ENCODE results near the gene NKTR.

Gene NKTR

DNA sequence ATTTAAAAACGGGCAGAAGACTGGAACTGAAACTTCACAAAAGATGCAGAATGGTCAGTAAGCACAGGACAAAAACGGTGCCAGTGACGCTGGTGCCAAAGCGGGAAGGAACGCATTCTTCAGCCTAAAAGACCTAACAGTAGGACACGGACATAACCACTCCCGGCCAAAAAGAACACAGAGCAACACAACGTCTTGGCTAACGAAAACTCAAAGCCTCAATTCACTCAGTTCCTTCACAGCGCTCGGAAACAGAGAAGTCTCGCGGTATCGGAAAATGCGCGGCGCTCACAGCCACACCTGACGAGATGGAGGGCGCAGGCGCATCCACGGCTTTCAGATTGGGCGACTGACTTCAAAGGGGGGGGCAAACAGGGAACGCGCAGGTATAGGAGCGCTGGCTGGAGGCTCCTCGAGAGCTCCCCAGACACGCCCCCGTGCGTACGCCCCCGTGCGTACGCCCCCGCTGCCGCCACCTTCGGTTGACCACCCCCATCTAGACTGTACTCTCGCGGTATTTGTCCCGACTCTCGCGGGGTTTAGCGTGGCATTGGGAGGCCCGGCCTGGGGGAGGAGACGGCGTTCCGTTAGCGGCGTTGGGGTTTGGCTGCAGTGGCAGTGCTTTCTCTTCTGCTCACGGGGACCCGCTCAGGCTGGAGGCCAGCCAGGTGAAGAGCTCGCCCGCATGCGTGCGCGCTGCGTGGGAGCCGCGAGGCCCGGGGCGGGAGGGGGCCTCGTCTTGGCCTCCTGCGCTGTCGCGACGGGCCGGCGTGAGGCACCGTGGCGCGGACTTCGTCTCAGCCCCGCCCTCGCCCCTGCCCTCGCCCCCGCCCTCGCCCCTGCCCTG is at the start of gene NKTR:
Gene NKTR, plus strand, starts transcription at position 576 of the 847 bp plus-strand sequence. CDS start 321 bp downstream, outside the sequence.
- TF ChIP-seq, protein P1, sequence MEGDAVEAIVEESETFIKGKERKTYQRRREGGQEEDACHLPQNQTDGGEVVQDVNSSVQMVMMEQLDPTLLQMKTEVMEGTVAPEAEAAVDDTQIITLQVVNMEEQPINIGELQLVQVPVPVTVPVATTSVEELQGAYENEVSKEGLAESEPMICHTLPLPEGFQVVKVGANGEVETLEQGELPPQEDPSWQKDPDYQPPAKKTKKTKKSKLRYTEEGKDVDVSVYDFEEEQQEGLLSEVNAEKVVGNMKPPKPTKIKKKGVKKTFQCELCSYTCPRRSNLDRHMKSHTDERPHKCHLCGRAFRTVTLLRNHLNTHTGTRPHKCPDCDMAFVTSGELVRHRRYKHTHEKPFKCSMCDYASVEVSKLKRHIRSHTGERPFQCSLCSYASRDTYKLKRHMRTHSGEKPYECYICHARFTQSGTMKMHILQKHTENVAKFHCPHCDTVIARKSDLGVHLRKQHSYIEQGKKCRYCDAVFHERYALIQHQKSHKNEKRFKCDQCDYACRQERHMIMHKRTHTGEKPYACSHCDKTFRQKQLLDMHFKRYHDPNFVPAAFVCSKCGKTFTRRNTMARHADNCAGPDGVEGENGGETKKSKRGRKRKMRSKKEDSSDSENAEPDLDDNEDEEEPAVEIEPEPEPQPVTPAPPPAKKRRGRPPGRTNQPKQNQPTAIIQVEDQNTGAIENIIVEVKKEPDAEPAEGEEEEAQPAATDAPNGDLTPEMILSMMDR (IDR thresholded peaks at IDR 0.05): no peak

DNA sequence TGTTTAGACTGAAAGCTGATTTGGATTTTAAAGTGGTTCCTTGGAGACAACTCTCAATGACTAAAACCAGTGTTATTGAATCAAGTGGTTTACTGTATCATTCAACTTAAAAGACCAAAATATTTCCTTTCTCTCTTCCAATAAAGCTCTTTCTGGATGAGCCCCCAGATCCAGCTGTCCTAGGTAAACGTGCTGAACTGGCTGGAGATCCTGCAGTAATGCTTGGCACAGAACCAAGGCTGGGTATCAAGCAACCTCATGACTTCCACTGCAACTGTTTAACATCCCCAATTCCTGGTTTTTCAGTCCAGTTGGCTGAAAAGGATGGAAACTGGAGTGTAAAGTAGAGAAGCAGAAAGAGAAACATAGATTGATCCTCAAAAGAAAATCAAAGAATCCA is 47.7 kb upstream of the NKTR start:
- TF ChIP-seq, protein P1 (IDR thresholded peaks at IDR 0.05): no peak

DNA sequence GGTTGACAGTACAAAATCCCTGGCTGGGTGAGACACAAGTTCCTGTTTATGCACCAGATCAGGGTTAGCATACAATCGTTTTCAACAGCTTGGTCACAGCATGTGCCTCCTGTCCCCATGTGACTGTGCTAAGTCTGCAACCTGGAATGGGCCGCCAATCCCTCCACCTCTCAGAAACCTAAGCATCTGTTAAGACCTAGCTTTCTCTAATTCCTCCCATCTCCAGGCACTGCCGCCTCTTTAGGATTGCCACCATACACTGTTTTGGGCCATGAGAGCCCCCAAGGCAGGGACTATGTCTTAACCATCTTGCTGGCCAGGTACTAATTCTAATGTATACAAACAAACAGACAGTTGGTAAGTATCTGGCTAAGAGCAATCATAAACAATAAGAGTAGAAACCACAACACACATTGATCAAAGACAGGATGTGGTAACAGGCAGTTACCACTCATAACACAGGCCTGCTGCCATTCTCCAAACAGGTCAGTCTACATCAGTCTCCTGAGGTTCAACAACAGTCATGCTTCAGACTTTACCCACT is 44.3 kb upstream of the NKTR start:
- TF ChIP-seq, protein P1 (IDR thresholded peaks at IDR 0.05): no peak

DNA sequence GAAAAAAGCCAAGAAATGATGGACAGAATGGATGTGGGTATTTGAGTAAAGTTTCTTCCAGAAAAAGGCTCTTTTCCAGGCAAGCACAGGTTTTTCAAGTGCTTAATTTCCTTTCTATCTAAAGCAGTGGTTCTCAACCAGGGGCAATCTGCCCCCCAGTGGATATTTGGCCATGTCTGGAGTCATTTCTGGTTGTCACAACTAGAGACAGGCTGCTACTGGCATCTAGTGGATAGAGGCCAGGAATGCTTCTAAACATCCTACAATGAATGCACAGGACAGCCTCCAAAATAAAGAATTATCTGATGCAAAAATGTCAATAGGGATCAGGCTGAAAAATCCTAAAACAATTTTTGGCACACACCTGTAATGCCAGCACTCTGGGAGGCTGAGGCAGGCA is 42.6 kb upstream of the NKTR start:
- TF ChIP-seq, protein P1 (IDR thresholded peaks at IDR 0.05): peak; percentile 29; the same call in 1 of the 2 replicates

DNA sequence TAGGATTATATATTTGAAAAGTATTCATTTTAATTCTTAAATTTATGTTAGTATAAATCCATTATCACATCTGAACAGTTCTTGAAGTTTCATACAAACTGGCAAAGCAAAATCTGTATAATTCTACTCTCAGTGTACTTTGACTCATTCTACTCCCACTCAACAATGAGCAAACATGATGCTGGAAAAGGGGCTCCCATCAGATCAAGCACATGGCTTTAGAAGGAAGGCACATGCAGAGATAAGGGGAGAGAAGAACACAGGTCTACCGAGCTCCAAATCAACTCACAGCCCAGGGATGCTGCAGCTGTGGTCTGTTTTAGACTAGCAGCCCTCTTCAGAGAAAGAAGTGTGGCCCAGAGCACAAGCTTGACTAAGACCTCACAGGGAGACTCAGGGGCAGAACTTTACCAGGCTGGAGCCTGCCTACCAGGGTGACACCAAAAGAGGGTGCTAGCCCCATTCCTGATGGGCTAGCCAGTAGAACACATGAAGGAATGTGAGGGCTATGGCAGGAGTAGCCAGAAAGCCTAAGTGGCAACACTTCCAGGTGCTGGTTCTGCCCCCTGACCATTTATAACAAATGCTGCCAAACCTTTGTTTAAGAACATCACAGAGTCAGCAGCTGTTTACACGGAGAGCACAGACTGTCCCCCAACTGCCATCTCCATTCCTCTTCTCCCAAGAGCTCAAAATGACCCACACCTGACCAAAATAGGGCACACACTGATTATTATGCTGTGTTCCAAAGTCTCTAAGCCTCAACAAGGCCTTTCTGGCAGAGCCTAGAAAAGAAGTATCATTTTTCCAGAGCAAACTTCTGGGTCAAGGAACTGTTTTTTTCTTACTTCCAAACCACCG is 38.2 kb upstream of the NKTR start:
- TF ChIP-seq, protein P1 (IDR thresholded peaks at IDR 0.05): no peak

DNA sequence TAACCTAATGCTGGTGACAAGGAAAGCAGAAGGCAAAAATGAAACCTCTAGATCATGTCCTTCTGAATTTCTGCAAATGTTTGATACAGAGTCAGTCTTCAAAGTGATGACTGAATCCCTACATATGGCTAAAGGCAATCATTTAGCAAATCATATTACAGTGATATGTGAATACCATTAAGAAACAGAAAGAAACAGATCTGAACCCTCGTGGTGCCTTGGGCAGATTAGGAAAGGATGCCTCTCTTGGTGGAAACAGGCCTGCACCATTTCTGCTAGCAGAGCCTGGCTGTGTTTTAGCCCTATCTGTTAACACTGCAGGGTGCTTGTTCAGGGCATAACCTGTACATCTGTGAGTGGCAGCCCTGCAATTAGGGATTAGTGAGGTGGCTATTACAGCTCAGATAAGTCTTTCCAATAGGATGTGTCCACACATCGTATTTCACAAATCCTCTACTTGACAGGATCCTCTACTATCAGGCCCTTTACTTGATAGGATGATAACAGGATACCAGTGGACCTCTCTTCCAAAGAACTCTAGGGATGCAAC is 30.8 kb upstream of the NKTR start:
- TF ChIP-seq, protein P1 (IDR thresholded peaks at IDR 0.05): no peak

DNA sequence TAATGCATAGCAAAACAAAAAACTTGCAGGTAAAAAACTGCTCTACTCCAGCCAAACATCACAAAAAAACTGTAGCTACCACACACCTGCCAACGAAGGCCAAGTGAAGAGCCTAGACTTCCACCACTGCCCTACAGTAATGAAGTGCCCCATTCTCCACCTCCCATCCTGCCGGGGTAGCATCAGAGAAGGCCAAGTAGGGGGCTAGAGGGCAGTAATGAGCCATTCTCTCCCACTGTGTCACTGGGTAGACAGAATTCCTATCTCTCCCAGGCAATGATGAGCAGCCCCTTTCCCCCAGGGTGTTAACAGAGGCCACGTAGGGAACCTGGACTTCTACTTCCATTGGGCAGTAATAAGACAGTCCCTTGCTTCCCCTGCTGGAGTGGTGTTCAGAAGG is 28.2 kb upstream of the NKTR start:
- TF ChIP-seq, protein P1 (IDR thresholded peaks at IDR 0.05): peak; percentile 38; the same call in 1 of the 2 replicates
